Astrocyte (in vitro differentiated cells and primary cell): ENCODE results near the gene AKAP9. TPM values are rescaled to one million over a fixed set of nuclear protein-coding genes. Genes with fewer than 3 reads are reported as not detected.

ENCODE experiments used
- DNase-seq: peaks from one replicate; pipeline ENCODE4 v3.0.0-alpha.2; 2010; ENCODE audit warnings: low read depth
- FAIRE-seq: peaks from 2 replicates; lab custom pipeline; 2011; peaks lifted over from hg19 to GRCh38; lab: Jason Lieb, UNC
- H2AFZ ChIP-seq: 2 replicates; pipeline ENCODE4 v1.6.0; 2012; ENCODE audit warnings: low read depth, low read length, inconsistent platforms
- H3K27ac ChIP-seq: 2 replicates; pipeline ENCODE4 v1.5.1; 2011; ENCODE audit warnings: low read depth, low read length, inconsistent platforms
- H3K27me3 ChIP-seq: 2 replicates; pipeline ENCODE4 v1.6.0; 2011; ENCODE audit warnings: low read length, inconsistent platforms; ENCODE audit not compliant: insufficient read depth
- H3K36me3 ChIP-seq: 2 replicates; pipeline ENCODE4 v1.5.1; 2011; ENCODE audit warnings: low read length, inconsistent platforms; ENCODE audit not compliant: insufficient read depth
- H3K4me1 ChIP-seq: 2 replicates; pipeline ENCODE4 v1.5.1; 2011; ENCODE audit warnings: low read length, inconsistent platforms; ENCODE audit not compliant: insufficient read depth
- H3K4me2 ChIP-seq: 2 replicates; pipeline ENCODE4 v1.6.0; 2012; ENCODE audit warnings: low read length, inconsistent platforms
- H3K4me3 ChIP-seq: 2 replicates; pipeline ENCODE4 v1.5.1; 2011; ENCODE audit warnings: low read depth, mild to moderate bottlenecking, low read length, inconsistent platforms; ENCODE audit not compliant: insufficient read depth
- H3K79me2 ChIP-seq: 2 replicates; pipeline ENCODE4 v1.6.0; 2012; ENCODE audit warnings: mild to moderate bottlenecking, low read length, inconsistent platforms; ENCODE audit not compliant: insufficient read depth
- H3K9ac ChIP-seq: 2 replicates; pipeline ENCODE4 v1.6.0; 2012; ENCODE audit warnings: mild to moderate bottlenecking, low read length, inconsistent platforms
- H3K9me3 ChIP-seq: 2 replicates; pipeline ENCODE4 v1.5.1; 2012; ENCODE audit warnings: low read depth, mild to moderate bottlenecking, low read length, inconsistent platforms; ENCODE audit not compliant: insufficient read depth
- H4K20me1 ChIP-seq: 2 replicates; pipeline ENCODE4 v1.6.0; 2012; ENCODE audit warnings: low read length, inconsistent platforms; ENCODE audit not compliant: insufficient read depth
- H3K27ac Mint-ChIP-seq: one replicate; pipeline ENCODE4 v1.8.0; 2021; ENCODE audit warnings: mild to moderate bottlenecking, mixed read lengths; ENCODE audit not compliant: unreplicated experiment
- H3K27me3 Mint-ChIP-seq: one replicate; pipeline ENCODE4 v1.8.0; 2021; ENCODE audit warnings: low read depth, mixed read lengths; ENCODE audit not compliant: unreplicated experiment
- H3K36me3 Mint-ChIP-seq: one replicate; pipeline ENCODE4 v1.8.0; 2021; ENCODE audit warnings: low read depth, mixed read lengths; ENCODE audit not compliant: unreplicated experiment
- H3K4me1 Mint-ChIP-seq: one replicate; pipeline ENCODE4 v1.8.0; 2021; ENCODE audit warnings: low read depth, mixed read lengths; ENCODE audit not compliant: unreplicated experiment
- H3K4me3 Mint-ChIP-seq: one replicate; pipeline ENCODE4 v1.8.0; 2021; ENCODE audit warnings: mild to moderate bottlenecking, moderate library complexity, mixed read lengths; ENCODE audit not compliant: unreplicated experiment
- H3K9me3 Mint-ChIP-seq: one replicate; pipeline ENCODE4 v1.8.0; 2021; ENCODE audit warnings: mild to moderate bottlenecking, mixed read lengths; ENCODE audit not compliant: unreplicated experiment
- EZH2 ChIP-seq: IDR thresholded peaks from 2 replicates; pipeline ENCODE4 v1.6.1; 2012; ENCODE audit warnings: mild to moderate bottlenecking, low read length, inconsistent platforms; ENCODE audit not compliant: insufficient read depth
- total RNA-seq: library from RNA; stranded (reverse); gene quantifications from 2 replicates; pipeline ENCODE4 v1.2.1, GENCODE V29; 2021
- TF ChIP-seq, protein P1 (sequence below): IDR thresholded peaks from 2 replicates; pipeline ENCODE4 v1.5.1; 2011; ENCODE audit warnings: low read depth, mild to moderate bottlenecking, inconsistent platforms, low read length, moderate library complexity; ENCODE audit not compliant: insufficient read depth

AKAP9 gene
- total RNA-seq, 1 donor from 2014 or later: 55.6 TPM

DNA sequence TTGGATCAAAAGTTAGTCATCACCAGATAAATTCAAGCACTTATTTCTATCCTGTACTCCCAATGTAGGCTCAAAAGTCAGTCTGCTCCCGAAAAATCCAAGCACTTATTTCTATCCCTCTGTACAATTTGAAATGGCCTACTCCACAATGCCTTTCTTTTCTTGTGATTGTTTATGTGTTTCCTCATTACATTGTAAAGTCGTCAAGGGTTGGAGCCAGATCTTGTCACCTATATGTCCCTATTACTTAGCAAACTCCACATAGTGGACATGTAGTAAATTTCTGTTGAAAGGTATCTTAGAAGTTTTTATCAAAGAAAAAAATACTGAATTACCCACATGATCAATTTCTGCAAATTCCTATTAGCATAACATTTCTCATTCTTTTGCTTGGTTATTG is 111.5 kb downstream of the AKAP9 start:
- Histone ChIP-seq H3K9me3 (no peaks in the 10 kb centered on the region), H3K27ac (no peak overlapping the region), H3K4me3 (no peak overlapping the region), H2AFZ (no peak overlapping the region), H3K79me2 (no peaks in the 10 kb centered on the region), H4K20me1 (no peaks in the 10 kb centered on the region), H3K4me2 (no peak overlapping the region), H3K36me3 (peaks cover 8% of the 10 kb centered on the region), H3K27me3 (no peaks in the 10 kb centered on the region), H3K4me1 (no peaks in the 10 kb centered on the region), H3K9ac (no peak overlapping the region)
- DNase-seq (no peak), FAIRE-seq (no peak)
- Mint-ChIP-seq H3K4me1 (peaks cover 1% of the 10 kb centered on the region), H3K27ac (no peak overlapping the region), H3K4me3 (no peak overlapping the region), H3K9me3 (no peaks in the 10 kb centered on the region), H3K27me3 (no peaks in the 10 kb centered on the region), H3K36me3 (peaks cover 2% of the 10 kb centered on the region)
- no peak for TF ChIP-seq EZH2
- TF ChIP-seq, protein P1, sequence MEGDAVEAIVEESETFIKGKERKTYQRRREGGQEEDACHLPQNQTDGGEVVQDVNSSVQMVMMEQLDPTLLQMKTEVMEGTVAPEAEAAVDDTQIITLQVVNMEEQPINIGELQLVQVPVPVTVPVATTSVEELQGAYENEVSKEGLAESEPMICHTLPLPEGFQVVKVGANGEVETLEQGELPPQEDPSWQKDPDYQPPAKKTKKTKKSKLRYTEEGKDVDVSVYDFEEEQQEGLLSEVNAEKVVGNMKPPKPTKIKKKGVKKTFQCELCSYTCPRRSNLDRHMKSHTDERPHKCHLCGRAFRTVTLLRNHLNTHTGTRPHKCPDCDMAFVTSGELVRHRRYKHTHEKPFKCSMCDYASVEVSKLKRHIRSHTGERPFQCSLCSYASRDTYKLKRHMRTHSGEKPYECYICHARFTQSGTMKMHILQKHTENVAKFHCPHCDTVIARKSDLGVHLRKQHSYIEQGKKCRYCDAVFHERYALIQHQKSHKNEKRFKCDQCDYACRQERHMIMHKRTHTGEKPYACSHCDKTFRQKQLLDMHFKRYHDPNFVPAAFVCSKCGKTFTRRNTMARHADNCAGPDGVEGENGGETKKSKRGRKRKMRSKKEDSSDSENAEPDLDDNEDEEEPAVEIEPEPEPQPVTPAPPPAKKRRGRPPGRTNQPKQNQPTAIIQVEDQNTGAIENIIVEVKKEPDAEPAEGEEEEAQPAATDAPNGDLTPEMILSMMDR: no peak

DNA sequence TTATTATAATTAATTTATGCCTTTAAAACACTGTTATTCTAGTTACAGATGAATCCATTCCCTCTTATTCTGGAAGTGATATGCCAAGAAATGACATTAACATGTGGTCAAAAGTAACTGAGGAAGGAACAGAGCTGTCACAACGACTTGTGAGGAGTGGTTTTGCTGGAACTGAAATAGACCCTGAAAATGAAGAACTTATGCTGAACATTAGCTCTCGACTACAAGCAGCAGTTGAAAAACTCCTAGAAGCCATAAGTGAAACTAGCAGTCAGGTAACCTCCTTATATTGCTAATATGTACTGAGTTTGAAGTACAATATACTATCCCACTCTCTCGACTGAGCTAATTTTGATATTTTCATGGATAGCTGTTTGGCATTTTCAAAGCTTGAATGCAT is 112.0 kb downstream of the AKAP9 start:
- Mint-ChIP-seq H3K27ac (no peak overlapping the region), H3K9me3 (no peaks in the 10 kb centered on the region), H3K27me3 (no peaks in the 10 kb centered on the region), H3K4me1 (peaks cover 5% of the 10 kb centered on the region), H3K36me3 (peaks cover 2% of the 10 kb centered on the region), H3K4me3 (no peak overlapping the region)
- H3K9me3 ChIP-seq: no peaks in the 10 kb centered on the region
- DNase-seq (no peak), FAIRE-seq (no peak)
- no peak overlapping the region for H3K9ac ChIP-seq
- no peaks in the 10 kb centered on the region for H3K27me3 ChIP-seq
- no peak overlapping the region for H2AFZ ChIP-seq
- H3K4me3 ChIP-seq: no peak overlapping the region
- H3K36me3 ChIP-seq: peaks cover 8% of the 10 kb centered on the region
- H3K27ac ChIP-seq: no peak overlapping the region
- H4K20me1 ChIP-seq: no peaks in the 10 kb centered on the region
- no peaks in the 10 kb centered on the region for H3K4me1 ChIP-seq
- H3K4me2 ChIP-seq: no peak overlapping the region
- TF ChIP-seq EZH2: no peak
- TF ChIP-seq, protein P1: no peak
- no peaks in the 10 kb centered on the region for H3K79me2 ChIP-seq

DNA sequence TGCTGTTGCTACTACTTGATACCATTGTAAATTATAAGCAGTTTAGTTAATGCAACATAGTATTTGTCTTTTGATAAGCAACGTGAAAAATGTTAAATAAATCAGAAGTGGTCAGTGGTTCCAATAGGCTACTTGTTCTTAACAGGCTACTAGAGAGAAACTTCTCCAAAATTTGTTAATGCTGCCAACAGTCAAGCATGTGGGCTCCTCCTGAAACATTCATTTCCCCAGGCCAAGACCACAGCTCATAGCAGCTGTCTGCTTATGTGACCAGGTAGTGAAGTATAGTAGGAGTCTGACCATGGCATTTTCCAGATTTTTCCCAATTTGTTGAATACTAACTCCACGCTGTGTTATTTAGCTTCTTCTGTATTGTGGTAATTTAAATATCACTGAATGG is 112.7 kb downstream of the AKAP9 start:
- Histone ChIP-seq H3K79me2 (no peaks in the 10 kb centered on the region), H2AFZ (no peak overlapping the region), H3K4me3 (no peak overlapping the region), H3K4me1 (no peaks in the 10 kb centered on the region), H3K27ac (no peak overlapping the region), H4K20me1 (no peaks in the 10 kb centered on the region), H3K27me3 (no peaks in the 10 kb centered on the region), H3K36me3 (peaks cover 8% of the 10 kb centered on the region), H3K9ac (no peak overlapping the region), H3K9me3 (no peaks in the 10 kb centered on the region), H3K4me2 (no peak overlapping the region)
- H3K4me3 Mint-ChIP-seq: no peak overlapping the region
- no peaks in the 10 kb centered on the region for H3K9me3 Mint-ChIP-seq
- FAIRE-seq (no peak), DNase-seq (no peak)
- no peak overlapping the region for H3K27ac Mint-ChIP-seq
- no peak for TF ChIP-seq EZH2
- TF ChIP-seq, protein P1: no peak
- H3K27me3 Mint-ChIP-seq: no peaks in the 10 kb centered on the region
- H3K36me3 Mint-ChIP-seq: peaks cover 2% of the 10 kb centered on the region
- H3K4me1 Mint-ChIP-seq: peaks cover 6% of the 10 kb centered on the region
